Stomach (tissue), 4 donors: ENCODE measurements around the gene C3.
"Not testable (repeated sequence)": the region's sequence is repeated elsewhere in the genome, so short reads cannot be mapped to it uniquely, and the experiment has no call there.

Experiments
- CTCF ChIP-seq, 7 experiments: fragments of 450-650 bp in 4 of 7; fragments of 200-600 bp in 3 of 7; sonication (generic) in 3 of 7; IDR thresholded peaks; one replicate each; pipeline ENCODE4 v1.5.1; 2016 to 2019; ENCODE audit warnings: antibody characterized with exemption in 7 of 7, control low read depth in 2 of 7, mild to moderate bottlenecking in 1 of 7
- EP300 ChIP-seq: sonication (generic); formaldehyde crosslinking; IDR thresholded peaks from one replicate; pipeline ENCODE4 v1.6.1; 2017; ENCODE audit warnings: antibody characterized with exemption

- not testable (repeated sequence) for TF ChIP-seq CTCF (IDR thresholded peaks at IDR 0.05); EP300
Measured at GRCh38 chr19:6762253-6762797, 41.9 kb upstream of the C3 start.
